Jurkat, Clone E6-1 (cell line): ENCODE measurements around the gene NFE2L2.
"Not testable (repeated sequence)": the region's sequence is repeated elsewhere in the genome, so short reads cannot be mapped to it uniquely, and the experiment has no call there.

Source experiments
- DNase-seq: peaks from one replicate; pipeline ENCODE4 v3.0.0-alpha.2; 2011; ENCODE audit warnings: low read depth, low spot score
- H3K4me3 ChIP-seq: 2 replicates; pipeline ENCODE4 v1.5.1; 2011; ENCODE audit warnings: mild to moderate bottlenecking, low read length, control low read depth, moderate library complexity

The NFE2L2 gene

GRCh38 chr2:177212891-177213856, 51.4 kb downstream of the NFE2L2 start:
- DNase-seq = peak; percentile 82
- H3K4me3 ChIP-seq = peak overlapping the region; percentile 96

GRCh38 chr2:177212106-177212890, 52.2 kb downstream of the NFE2L2 start, which contains the start of gene HNRNPA3:
Gene HNRNPA3, plus strand, starts transcription at chr2:177212794. Its CDS starts 6 bp downstream, at chr2:177212800.
- H3K4me3 ChIP-seq = peak within 1 kb of the TSS; percentile 96
- DNase-seq = peak; percentile 98

GRCh38 chr2:177211576-177212105, 52.9 kb downstream of the NFE2L2 start:
- DNase-seq = no peak

GRCh38 chr2:177211169-177211568, 53.4 kb downstream of the NFE2L2 start:
- peak overlapping the region; percentile 73 for H3K4me3 ChIP-seq
- no peak for DNase-seq

More at GRCh38 chr2:177211576-177212105, 52.9 kb downstream of the NFE2L2 start:
- peak overlapping the region; percentile 73 for H3K4me3 ChIP-seq

GRCh38 chr2:177207101-177207500, 57.4 kb downstream of the NFE2L2 start:
- no peak overlapping the region for H3K4me3 ChIP-seq
- DNase-seq = no peak

- no peak overlapping the region for H3K4me3 ChIP-seq
- DNase-seq = no peak
These were observed 60.1 kb downstream of the NFE2L2 start for GRCh38 chr2:177204417-177204816.

GRCh38 chr2:177201919-177202346, 62.6 kb downstream of the NFE2L2 start:
- no peak overlapping the region for H3K4me3 ChIP-seq
- DNase-seq = no peak

- DNase-seq, H3K4me3 ChIP-seq: not testable (repeated sequence)
These were observed 64.1 kb downstream of the NFE2L2 start for GRCh38 chr2:177200419-177200818.

- DNase-seq = no peak
- no peak overlapping the region for H3K4me3 ChIP-seq
These were observed 69.3 kb downstream of the NFE2L2 start for GRCh38 chr2:177195194-177195593.

- no peak overlapping the region for H3K4me3 ChIP-seq
- no peak for DNase-seq
These were observed 71.3 kb downstream of the NFE2L2 start for GRCh38 chr2:177193240-177193639.

GRCh38 chr2:177192788-177193187, 71.7 kb downstream of the NFE2L2 start:
- no peak for DNase-seq
- no peak overlapping the region for H3K4me3 ChIP-seq

GRCh38 chr2:177190941-177191340, 73.6 kb downstream of the NFE2L2 start:
- H3K4me3 ChIP-seq = no peak overlapping the region
- no peak for DNase-seq

- DNase-seq = no peak
- no peak overlapping the region for H3K4me3 ChIP-seq
These were observed 75.8 kb downstream of the NFE2L2 start for GRCh38 chr2:177188482-177189469.

- DNase-seq = no peak
- no peak overlapping the region for H3K4me3 ChIP-seq
These were observed 76.8 kb downstream of the NFE2L2 start for GRCh38 chr2:177187631-177188312.

- not testable (repeated sequence) for DNase-seq, H3K4me3 ChIP-seq
These were observed 78.5 kb downstream of the NFE2L2 start for GRCh38 chr2:177186038-177186437.

- H3K4me3 ChIP-seq = no peak overlapping the region
- DNase-seq = no peak
These were observed 79.9 kb downstream of the NFE2L2 start for GRCh38 chr2:177184606-177185005.

- no peak overlapping the region for H3K4me3 ChIP-seq
- DNase-seq = no peak
These were observed 80.7 kb downstream of the NFE2L2 start for GRCh38 chr2:177183860-177184259.
